WI38 (cell line): ENCODE data around the gene ETS1.

ENCODE experiments used
- H3K4me3 ChIP-seq: 2 replicates; pipeline ENCODE4 v1.5.1; 2011; ENCODE audit warnings: low read depth, mild to moderate bottlenecking, control low read depth, low read length
- CTCF ChIP-seq: IDR thresholded peaks from 2 replicates; pipeline ENCODE4 v1.5.1; 2012; ENCODE audit warnings: low read depth, mild to moderate bottlenecking, control low read depth, low read length

The ETS1 gene

GRCh38 chr11:128548649-128549255, 38.6 kb downstream of the ETS1 start:
- H3K4me3 ChIP-seq, result peak overlapping the region; percentile 47
- TF ChIP-seq CTCF, result no peak

- no peak for TF ChIP-seq CTCF
- H3K4me3 ChIP-seq, result peak overlapping the region; percentile 47
Observed at GRCh38 chr11:128547946-128548648, 39.3 kb downstream of the ETS1 start.

- no peak for TF ChIP-seq CTCF
Observed at GRCh38 chr11:128546916-128547315, 40.4 kb downstream of the ETS1 start.

GRCh38 chr11:128544471-128545051, 42.8 kb downstream of the ETS1 start:
- no peak for TF ChIP-seq CTCF
- H3K4me3 ChIP-seq, result no peak overlapping the region

More at GRCh38 chr11:128546916-128547315, 40.4 kb downstream of the ETS1 start:
- no peak overlapping the region for H3K4me3 ChIP-seq

GRCh38 chr11:128540469-128540868, 46.9 kb downstream of the ETS1 start:
- TF ChIP-seq CTCF, result no peak
- H3K4me3 ChIP-seq, result no peak overlapping the region

GRCh38 chr11:128536506-128536905, 50.9 kb downstream of the ETS1 start:
- TF ChIP-seq CTCF, result no peak

More at GRCh38 chr11:128536506-128536905, 50.9 kb downstream of the ETS1 start:
- H3K4me3 ChIP-seq, result no peak overlapping the region
